ENCODE results near the gene GPR78. TPM values are rescaled to one million over a fixed set of nuclear protein-coding genes. Genes with fewer than 3 reads are reported as not detected.

The GPR78 gene
- total RNA-seq, 6 experiments from 2014 or later: 0.05 to 0.14 (median 0.09) TPM; not detected in 2

DNA sequence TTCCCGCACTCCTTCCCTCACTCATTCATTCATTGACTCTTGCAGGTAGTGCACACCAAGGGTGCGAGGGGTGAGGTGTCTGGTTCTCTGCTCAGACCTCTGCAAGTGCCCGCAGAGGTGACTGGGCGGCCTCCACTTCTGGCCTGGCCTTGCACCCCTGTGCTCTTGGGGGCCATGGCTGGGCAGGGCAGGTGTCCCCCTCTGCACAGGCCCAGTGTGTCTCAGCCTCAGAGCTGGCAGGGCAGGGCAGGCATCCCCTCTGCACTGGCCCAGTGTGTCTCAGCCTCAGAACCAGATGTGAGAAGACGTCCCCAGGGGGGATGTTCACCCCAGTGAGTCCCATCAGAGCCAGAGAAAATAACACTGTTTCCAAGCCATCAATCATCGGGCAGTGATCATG, 29.2 kb downstream of the GPR78 start:
- Mint-ChIP-seq H3K4me3 (no peak overlapping the region), H3K36me3 (ENCODE audit: low read depth) (no peaks in the 10 kb centered on the region), H3K27me3 (ENCODE audit: insufficient read depth) (peaks cover 7% of the 10 kb centered on the region), H3K27ac (no peak overlapping the region), H3K4me1 (ENCODE audit: low read depth) (no peaks in the 10 kb centered on the region), H3K9me3 (no peaks in the 10 kb centered on the region)
- TF ChIP-seq, protein P1, sequence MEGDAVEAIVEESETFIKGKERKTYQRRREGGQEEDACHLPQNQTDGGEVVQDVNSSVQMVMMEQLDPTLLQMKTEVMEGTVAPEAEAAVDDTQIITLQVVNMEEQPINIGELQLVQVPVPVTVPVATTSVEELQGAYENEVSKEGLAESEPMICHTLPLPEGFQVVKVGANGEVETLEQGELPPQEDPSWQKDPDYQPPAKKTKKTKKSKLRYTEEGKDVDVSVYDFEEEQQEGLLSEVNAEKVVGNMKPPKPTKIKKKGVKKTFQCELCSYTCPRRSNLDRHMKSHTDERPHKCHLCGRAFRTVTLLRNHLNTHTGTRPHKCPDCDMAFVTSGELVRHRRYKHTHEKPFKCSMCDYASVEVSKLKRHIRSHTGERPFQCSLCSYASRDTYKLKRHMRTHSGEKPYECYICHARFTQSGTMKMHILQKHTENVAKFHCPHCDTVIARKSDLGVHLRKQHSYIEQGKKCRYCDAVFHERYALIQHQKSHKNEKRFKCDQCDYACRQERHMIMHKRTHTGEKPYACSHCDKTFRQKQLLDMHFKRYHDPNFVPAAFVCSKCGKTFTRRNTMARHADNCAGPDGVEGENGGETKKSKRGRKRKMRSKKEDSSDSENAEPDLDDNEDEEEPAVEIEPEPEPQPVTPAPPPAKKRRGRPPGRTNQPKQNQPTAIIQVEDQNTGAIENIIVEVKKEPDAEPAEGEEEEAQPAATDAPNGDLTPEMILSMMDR (IDR thresholded peaks at IDR 0.05): no peak
- no peak for DNase-seq

DNA sequence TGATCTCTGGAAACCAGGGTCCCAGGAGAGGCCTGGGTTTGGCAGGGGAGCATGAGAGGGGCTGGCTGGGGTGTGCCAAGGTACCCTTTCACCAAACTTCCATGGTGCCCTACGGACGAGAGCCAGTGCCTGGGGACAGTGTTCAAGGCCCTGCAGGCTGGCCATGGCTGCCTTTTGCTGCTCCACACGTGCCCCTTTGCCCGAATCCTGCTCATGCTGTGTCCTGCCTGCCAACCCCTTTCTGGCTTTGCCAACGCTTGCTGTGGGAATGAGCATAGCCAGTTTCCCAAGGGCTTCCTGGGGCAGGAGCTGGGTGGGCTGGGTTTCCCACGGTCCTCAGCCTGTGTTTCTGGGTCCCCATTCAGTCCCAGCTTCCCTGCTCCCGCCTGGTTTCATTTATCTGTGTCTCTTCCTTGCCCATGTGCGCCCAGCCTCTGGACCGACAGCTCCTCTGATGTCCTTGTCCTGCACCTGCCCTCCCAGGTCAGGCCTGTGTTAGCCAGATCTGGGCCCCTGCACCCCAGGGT, 29.7 kb downstream of the GPR78 start:
- Mint-ChIP-seq H3K4me3 (no peak overlapping the region), H3K27ac (no peak overlapping the region), H3K4me1 (ENCODE audit: low read depth) (no peaks in the 10 kb centered on the region), H3K36me3 (ENCODE audit: low read depth) (no peaks in the 10 kb centered on the region), H3K27me3 (ENCODE audit: insufficient read depth) (peaks cover 8% of the 10 kb centered on the region), H3K9me3 (no peaks in the 10 kb centered on the region)
- TF ChIP-seq, protein P1 (IDR thresholded peaks at IDR 0.05): no peak
- no peak for DNase-seq

DNA sequence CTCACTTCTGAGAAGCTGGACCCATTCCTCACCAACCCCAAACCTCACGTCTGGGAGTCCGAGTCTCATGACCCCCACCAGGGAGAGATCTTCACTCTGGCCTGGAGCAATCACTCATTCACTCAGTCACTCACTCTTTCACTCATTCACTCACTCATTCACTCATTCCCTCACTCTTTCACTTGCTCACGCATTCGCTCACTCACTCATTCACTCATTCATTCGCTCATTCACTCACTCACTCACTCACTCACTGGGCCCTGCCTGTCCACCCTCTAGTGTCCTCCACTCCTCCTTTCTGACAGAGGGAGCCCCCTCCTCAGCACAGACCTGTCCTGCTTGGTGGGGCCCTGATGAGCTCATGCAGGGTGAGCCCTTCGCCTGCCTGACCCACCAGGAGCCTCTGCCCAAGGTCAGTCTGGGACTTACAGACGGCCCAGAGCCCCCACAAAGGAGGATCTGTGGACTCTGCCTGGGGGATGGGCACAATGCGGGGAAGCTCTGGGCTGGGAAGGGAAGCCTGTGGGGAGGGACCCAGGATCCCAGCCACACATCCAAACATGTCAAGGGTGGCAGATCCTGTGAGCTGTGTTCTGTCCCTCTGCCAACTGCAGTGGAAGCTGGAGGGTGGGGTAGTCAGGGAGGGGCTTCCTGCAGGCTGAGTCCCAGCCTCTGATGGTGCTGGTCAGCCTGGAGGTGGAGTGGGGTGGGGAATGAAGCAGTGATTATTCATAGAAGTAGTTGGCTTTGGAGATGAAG, 30.8 kb downstream of the GPR78 start:
- H3K9me3 Mint-ChIP-seq: no peaks in the 10 kb centered on the region
- no peaks in the 10 kb centered on the region for H3K4me1 Mint-ChIP-seq (ENCODE audit: low read depth)
- H3K4me3 Mint-ChIP-seq: no peak overlapping the region
- DNase-seq: no peak
- no peaks in the 10 kb centered on the region for H3K36me3 Mint-ChIP-seq (ENCODE audit: low read depth)
- H3K27me3 Mint-ChIP-seq (ENCODE audit: insufficient read depth): peaks cover 15% of the 10 kb centered on the region
- TF ChIP-seq, protein P1 (IDR thresholded peaks at IDR 0.05): no peak
- no peak overlapping the region for H3K27ac Mint-ChIP-seq

DNA sequence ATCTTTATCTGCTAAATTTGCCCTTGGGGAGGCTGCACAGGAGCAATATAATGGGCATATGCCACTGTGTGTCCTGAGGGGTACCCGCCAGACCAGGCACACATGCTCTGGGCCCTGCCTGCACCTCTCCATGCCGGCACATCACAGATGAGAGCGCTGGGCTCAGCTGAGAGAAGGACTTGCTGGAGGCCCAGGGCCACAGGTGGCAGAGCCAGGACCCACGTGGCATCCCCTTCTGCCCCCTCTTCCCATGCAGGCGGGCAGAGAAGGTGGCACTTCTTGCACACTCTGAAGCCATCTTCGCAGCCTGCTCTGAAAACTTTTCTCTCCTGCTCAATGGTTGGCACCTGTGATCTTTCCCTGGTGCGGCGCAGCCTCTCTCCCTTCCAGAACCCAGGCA, 32.5 kb downstream of the GPR78 start:
- Mint-ChIP-seq H3K4me3 (no peak overlapping the region), H3K27ac (no peak overlapping the region), H3K4me1 (ENCODE audit: low read depth) (no peaks in the 10 kb centered on the region), H3K9me3 (no peaks in the 10 kb centered on the region), H3K36me3 (ENCODE audit: low read depth) (no peaks in the 10 kb centered on the region), H3K27me3 (ENCODE audit: insufficient read depth) (peaks cover 23% of the 10 kb centered on the region)
- TF ChIP-seq, protein P1 (IDR thresholded peaks at IDR 0.05): no peak
- no peak for DNase-seq

DNA sequence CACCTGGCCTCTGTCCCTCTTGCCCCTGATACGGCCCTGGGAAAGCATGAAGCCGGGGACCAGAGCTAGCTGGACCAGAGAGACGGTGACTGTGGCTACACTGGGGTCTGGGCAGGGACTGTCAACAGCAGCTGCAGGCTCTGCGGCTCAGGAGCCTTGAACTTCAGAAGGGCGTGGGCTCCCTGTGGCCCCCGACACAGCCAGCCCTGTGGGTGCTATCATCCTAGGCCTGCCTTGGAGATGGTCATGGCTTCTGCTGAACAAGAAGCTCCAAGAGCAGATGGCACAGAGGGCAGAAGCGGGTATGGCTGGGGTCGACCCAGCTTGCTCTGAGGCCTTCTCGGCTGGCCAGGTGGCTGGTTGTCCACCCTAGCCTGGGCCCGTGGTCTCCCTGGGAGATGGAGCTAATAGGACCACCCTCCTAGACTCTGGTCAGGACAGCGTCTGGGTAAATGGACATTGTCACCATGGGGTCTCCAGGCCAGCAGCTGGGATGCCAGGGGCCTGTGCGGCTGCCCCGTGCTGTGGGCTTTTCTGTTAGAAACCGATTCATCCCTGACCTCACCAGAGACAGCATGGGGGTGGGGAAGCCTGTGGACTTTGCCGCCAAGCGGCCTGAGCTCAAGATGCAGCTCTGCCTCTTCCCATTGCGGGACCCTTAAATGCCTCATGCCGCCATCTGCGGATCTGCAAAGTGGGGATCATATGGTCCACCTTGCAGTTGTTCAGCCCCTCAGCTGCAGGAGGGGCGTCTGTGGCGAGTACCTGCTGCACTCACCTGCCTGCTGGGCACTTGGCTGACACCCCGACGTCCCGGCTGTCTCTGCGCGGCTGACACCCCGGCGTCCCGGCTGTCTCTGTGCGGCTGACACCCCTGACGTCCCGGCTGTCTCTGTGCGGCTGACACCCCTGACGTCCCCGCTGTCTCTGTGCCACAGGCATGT, 33.5 kb downstream of the GPR78 start:
- DNase-seq: no peak
- TF ChIP-seq, protein P1 (IDR thresholded peaks at IDR 0.05): no peak
- Mint-ChIP-seq H3K4me3 (no peak overlapping the region), H3K27ac (no peak overlapping the region), H3K4me1 (ENCODE audit: low read depth) (no peaks in the 10 kb centered on the region), H3K9me3 (no peaks in the 10 kb centered on the region), H3K36me3 (ENCODE audit: low read depth) (no peaks in the 10 kb centered on the region), H3K27me3 (ENCODE audit: insufficient read depth) (peaks cover 29% of the 10 kb centered on the region)
